ENCODE data around the gene PARD3. TPM values are rescaled to one million over a fixed set of nuclear protein-coding genes. Genes with fewer than 3 reads are reported as not detected.
"Not testable (repeated sequence)": the region's sequence is repeated elsewhere in the genome, so short reads cannot be mapped to it uniquely, and the experiment has no call there.

Gene PARD3
- 10 to 100 TPM; 64.9 to 85.2 (median 73.4) TPM for polyA plus RNA-seq (ENCODE audit: insufficient read length in 4 of 4)

DNA sequence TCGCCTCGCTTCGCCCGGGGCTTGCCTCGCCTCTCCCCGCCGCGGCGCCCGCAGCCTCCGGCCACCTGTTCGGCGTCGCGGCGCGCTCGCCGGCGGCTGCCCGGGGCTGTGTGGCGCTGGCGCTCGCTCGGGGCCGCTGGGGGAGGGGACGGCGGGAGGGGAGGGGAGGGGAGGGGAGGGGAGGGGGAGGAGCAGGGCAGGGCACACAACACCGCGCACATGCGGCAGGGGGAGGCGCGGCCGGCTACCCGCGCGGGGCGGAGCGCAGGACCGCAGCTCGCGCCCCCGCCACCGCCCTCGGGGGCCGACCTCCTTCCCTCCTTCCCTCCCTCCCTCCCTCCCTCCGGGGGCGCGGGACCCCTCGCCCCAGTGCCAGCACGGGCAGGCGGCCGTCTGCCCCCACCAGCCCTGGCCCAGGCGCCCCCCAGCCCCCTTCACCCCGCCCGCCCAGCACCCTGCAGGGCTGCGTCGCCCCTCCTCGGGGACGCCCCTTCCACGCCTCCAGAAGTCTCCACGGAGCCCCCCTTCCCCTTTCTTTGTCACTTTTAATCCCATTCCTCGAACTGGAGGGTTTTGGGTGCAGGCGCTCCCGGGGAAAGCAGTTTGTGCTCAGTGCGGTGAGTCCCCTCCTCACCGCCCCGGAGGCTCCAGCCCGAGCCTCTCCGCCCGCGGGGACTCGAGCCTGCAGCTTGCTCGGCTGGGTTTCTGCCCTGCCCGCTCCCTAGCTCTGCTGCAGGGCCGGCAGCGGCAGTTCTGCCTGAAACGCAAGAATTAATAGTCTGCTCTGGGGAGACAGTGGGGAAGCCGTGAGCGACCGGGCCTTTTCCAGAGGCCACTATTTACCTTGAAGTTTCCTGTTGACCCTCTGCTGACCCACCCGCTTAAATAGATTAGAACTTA, at the start of gene PARD3:
TSS of gene PARD3 (minus strand) at position 112 of the 900 bp plus-strand sequence. CDS start 301 bp downstream, outside the sequence.
- peak in 2 of 4 donors; percentile 50 to 52 for DNase-seq (ENCODE audit: low read depth in 4 of 4, low spot score in 2 of 4)

GRCh38 chr10:34864149-34865067, 49.3 kb upstream of the PARD3 start:
- no peak for DNase-seq (ENCODE audit: low read depth in 4 of 4, low spot score in 2 of 4)

DNA sequence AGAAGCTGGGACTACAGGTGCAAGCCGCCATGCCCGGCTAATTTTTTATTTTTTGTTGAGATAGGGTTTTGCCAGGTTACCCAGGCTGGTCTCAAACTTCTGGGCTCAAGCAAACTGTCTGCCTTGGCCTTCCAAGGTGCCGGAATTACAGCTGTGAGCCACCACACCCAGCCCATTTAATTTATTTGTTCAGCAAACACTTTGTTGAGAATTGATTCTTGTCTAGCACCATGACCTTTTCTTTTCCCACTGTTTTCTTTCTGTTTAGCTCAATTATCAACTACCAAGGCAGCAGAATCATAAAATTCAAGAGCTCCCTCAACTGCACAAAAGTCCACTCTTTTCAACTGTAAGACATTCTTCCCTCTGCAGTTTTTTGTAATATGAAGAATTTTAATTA, 47.8 kb upstream of the PARD3 start:
- DNase-seq (ENCODE audit: low read depth in 4 of 4, low spot score in 2 of 4), result no peak

- no peak for DNase-seq (ENCODE audit: low read depth in 4 of 4, low spot score in 2 of 4)
These were observed 46.4 kb upstream of the PARD3 start for GRCh38 chr10:34861293-34862021.

DNA sequence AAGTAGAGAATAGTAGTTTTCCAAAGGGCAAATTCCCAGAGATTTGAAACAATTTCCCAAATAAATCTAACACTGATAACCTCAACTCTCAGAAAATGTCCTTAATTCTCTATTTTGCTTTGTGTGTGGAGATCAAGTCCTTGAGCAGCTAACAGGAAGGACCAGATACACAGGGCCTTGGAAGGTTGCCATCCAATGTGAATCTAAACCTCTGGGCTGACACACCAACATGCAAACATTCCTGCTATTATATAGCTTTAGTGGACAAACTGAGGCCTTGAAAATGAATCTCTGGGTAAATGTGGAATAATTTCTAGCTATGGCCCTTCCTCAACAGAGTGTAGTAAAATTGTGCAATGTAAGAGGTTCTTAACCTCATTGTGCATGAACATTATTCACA, 44.1 kb upstream of the PARD3 start:
- no peak for DNase-seq (ENCODE audit: low read depth in 4 of 4, low spot score in 2 of 4)

DNA sequence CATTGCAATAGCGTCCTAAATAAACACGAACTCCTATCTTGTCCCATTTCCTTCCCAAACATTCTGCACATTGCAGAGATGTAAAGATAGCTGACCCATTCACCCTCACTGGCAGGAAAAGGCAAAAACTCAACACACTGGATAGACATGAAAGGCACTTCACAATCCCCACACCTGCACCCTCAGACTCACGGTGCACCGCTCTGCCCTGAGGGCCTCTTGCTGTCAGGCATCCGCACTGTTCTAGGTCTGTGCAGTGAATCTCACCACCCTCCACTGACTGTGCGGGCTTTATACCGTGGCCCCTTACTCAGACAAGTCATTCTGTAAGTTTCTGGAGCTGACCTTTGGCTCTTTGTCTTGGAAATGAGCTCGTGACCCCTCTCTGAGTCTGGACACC, 42.9 kb upstream of the PARD3 start:
- DNase-seq (ENCODE audit: low read depth in 4 of 4, low spot score in 2 of 4), result no peak

- DNase-seq (ENCODE audit: low read depth in 4 of 4, low spot score in 2 of 4), result no peak
These were observed 39.1 kb upstream of the PARD3 start for GRCh38 chr10:34854147-34854601.

DNA sequence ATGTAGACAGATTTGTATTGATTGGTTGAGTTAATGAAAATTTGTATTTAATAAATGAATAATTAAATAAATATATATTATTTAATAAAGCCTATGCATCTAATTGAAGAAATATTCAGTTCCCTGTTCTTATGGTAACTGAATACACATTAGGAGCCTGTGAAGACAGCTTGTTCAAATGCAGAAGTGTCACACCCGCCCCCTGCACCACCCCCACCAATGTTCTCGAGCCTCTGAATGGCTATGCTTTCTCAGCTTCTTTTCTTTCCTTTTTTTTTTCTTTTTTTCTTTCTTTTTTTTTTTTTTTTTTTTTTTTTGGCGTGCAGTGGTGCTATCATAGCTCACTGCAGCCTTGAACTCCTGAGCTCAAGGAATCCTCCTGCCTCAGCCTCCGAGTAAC, 38.3 kb upstream of the PARD3 start:
- DNase-seq (ENCODE audit: low read depth in 4 of 4, low spot score in 2 of 4), result no peak

DNA sequence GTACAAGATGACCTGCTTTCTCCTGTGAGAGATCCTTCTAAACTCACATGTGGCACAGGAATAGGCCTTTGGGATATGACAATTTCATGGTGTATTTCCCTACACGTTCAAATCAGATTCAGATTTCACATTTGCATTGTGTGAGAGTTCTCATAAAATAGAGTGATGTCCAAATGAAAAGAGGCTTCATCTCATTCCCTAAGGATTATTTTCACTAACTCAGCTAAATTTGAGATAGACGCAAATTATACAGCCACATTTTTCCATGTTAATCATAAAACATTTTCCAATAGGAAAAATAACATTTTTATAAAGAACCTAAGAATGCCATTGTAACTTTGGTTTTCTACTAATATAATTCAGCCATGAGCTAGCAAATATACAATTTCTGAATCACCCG, 35.5 kb upstream of the PARD3 start:
- DNase-seq (ENCODE audit: low read depth in 4 of 4, low spot score in 2 of 4), result no peak

DNA sequence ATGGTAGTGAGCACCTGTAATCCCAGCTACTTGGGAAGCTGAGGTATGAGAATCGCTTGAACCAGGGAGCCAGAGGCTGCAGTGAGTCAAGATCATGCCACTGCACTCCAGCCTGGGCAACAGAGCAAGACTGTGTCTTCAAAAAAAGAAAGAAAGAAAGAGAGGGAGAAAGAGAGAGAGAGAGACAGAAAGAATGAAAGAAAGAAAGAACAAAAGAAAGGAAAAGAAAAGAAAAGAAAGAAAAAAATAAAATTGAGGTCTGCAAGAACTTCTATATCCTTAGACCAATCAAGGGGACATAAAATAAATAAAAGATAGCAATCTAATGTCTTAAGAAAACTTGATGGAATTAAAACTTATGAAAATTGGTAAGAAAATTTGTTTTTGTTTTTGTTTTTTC, 34.9 kb upstream of the PARD3 start:
- DNase-seq (ENCODE audit: low read depth in 4 of 4, low spot score in 2 of 4), result no peak

DNA sequence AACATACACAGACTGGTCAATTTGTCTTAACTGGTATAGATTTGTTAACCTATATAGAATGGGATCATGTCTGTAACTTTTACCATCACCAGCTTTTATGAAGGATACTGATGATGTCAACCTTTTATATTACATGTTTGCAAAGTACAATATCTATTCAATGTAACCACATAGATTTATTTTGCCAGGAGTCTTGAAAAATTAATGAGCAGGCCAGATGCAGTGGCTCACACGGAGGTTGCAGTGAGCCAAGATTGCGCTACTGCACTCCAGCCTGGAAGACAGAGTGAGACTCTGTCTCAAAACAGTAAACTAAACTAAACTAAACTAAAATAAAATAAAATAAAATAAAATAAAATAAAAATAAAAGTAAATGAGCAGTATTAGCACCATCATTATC, 30.0 kb upstream of the PARD3 start:
- DNase-seq (ENCODE audit: low read depth in 4 of 4, low spot score in 2 of 4), result no peak

GRCh38 chr10:34844448-34844847, 29.4 kb upstream of the PARD3 start:
- DNase-seq (ENCODE audit: low read depth in 4 of 4, low spot score in 2 of 4), result no peak

DNA sequence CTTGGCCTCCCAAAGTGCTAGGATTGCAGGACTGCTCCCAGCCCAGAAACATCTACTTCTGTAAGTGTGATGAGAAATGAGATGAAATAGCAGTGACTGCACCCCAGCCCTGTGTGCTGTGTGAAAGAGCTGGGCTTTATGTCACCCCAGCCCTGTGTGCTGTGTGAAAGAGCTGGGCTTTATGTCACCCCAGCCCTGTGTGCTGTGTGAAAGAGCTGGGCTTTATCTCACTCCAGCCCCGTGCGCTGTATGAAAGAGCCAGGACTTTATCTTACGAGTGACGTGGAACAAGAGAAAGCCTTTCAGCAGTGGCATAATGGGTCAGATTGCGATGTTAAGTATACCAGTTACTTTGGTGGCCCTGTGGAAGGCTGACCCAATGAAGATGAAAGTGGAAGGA, 28.4 kb upstream of the PARD3 start:
- not testable (repeated sequence) for DNase-seq (ENCODE audit: low read depth in 4 of 4, low spot score in 2 of 4)

GRCh38 chr10:34838366-34838900, 23.3 kb upstream of the PARD3 start:
- no peak for DNase-seq (ENCODE audit: low read depth in 4 of 4, low spot score in 2 of 4)

- DNase-seq (ENCODE audit: low read depth in 4 of 4, low spot score in 2 of 4), result peak in 2 of 4 donors; percentile 45 to 57
These were observed 20.9 kb upstream of the PARD3 start for GRCh38 chr10:34835908-34836508.

DNA sequence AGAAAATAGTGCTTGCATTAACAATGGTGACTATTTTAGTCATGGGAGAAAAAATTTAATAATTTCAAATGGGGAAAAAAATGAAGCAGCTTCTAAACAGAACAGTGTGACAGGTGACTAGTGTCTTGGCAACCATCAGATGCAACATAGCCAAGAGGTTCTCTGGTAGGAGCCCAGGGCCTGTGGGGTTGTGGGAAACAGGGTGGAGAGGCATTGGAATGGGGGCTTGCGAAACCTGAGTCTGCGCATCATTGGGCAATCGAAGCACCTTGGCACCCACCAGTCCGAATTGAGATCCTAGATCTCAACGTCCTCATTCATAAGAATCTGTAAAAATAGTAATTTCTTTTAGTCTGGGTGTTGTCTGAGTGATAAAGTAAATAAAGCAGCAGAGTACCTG, 19.2 kb upstream of the PARD3 start:
- DNase-seq (ENCODE audit: low read depth in 4 of 4, low spot score in 2 of 4), result no peak

- no peak for DNase-seq (ENCODE audit: low read depth in 4 of 4, low spot score in 2 of 4)
These were observed 15.2 kb upstream of the PARD3 start for GRCh38 chr10:34830217-34830822.

DNA sequence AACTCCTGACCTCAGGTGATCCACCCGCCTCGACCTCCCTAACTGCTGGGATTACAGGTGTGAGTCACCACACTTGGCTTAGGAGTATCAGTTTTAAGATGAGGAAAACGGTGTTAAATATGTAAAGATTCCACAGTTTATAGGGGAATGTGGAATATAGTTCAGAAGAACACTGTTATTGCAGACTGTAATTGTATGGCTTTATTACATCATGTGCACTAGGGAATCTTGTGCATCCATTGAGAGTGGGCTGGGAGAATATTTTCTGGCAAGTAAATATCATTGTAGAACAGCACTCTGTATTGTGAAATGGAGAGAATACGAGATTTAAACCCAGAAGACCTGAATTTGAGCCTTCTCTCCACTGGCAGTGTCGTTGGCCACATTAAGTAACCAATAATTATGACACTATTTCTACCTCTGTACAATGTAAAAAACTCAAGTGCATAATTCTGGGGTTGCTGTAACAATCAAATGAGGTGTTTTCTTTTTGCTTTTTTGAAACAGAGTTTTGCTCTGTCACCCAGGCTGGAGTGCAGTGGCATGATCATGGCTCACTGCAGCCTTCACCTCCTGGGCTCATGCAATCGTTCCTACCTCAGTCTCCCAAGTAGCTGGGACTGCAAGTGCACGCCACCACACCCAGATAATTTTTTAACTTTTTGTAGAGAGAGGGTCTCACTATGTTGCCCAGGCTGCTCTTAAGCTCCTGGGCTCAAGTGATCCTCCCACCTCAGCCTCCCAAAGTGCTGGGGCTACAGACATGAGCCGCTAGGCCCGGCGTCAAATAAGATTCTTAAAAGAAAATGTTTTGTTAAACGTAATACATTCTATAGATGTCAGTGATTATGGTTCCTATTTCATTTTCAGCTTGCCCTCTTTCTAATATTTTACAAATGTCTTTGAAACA, 12.0 kb upstream of the PARD3 start:
- DNase-seq (ENCODE audit: low read depth in 4 of 4, low spot score in 2 of 4), result no peak
